HCT116 (cell line): ENCODE measurements around the gene NLRP14. TPM values are rescaled to one million over a fixed set of nuclear protein-coding genes. Genes with fewer than 3 reads are reported as not detected.

ENCODE experiments used
- ATAC-seq: fragments of 200-7000 bp; cut with Tn5 transposase; 2 replicates; pipeline ENCODE4 v1.9.1; 2020; ENCODE audit warnings: mild to moderate bottlenecking, moderate library complexity
- BruUV-seq: library from RNA; stranded (reverse); fragments of 400-500 nt; replicated peaks from 2 replicates; lab custom pipeline; 2021; lab: Mats Ljungman, UMichigan
- CTCF ChIA-PET: fragments of 300-600 bp; sonication (Branson Sonifier 250); formaldehyde crosslinking; loops from one replicate; lab custom pipeline; 2021; ENCODE audit warnings: antibody characterized with exemption; lab: Charles Lee
- POLR2A ChIA-PET: fragments of 300-600, 350-600 bp; sonication (Branson Sonifier 250); formaldehyde crosslinking; loops from one replicate; lab custom pipeline; 2021; ENCODE audit warnings: antibody characterized with exemption; lab: Charles Lee
- RAD21 ChIA-PET, 2 experiments: fragments of 300-600 bp; sonication (Branson Sonifier 250); formaldehyde crosslinking; loops; one replicate each; lab custom pipeline; 2023; ENCODE audit warnings: low total read pairs in 2 of 2; ENCODE audit not compliant: uncharacterized antibody in 2 of 2, unreplicated experiment in 2 of 2, low non-redundant PET in 1 of 2; lab: Charles Lee
- DNase-seq: peaks from one replicate; pipeline ENCODE4 v3.0.0-alpha.2; 2010; ENCODE audit warnings: low read depth, low spot score
- H2AFZ ChIP-seq: fragments of 200-600 bp; shearing (Covaris generic), sonication (generic); 2 replicates; pipeline ENCODE4 v1.6.1; 2017; ENCODE audit warnings: low read depth, mixed run types, mixed read lengths, antibody characterized with exemption, low read length; ENCODE audit not compliant: poor library complexity, severe bottlenecking
- H3K27ac ChIP-seq: 2 replicates; pipeline ENCODE4 v1.5.1; 2012; ENCODE audit warnings: low read depth, low read length
- H3K27me3 ChIP-seq: fragments of 200-600 bp; sonication (generic); 2 replicates; pipeline ENCODE4 v1.6.1; 2016; ENCODE audit warnings: mixed run types, low read length, mixed read lengths; ENCODE audit not compliant: insufficient read depth
- H3K36me3 ChIP-seq, 2 experiments: fragments of 200-500 bp in 1 of 2; fragments of 200-600 bp in 1 of 2; sonication (Bioruptor generic) in 1 of 2; sonication (generic) in 1 of 2; 2 replicates each; pipeline versions ENCODE4 v1.5.1 to v1.6.1; 2014 to 2016; ENCODE audit warnings: low read length in 2 of 2, inconsistent platforms in 1 of 2, mixed read lengths in 1 of 2, mixed run types in 1 of 2; ENCODE audit not compliant: insufficient read depth in 2 of 2, control insufficient read depth in 1 of 2
- H3K4me1 ChIP-seq, 2 experiments: fragments of 200-600 bp in 1 of 2; sonication (generic) in 1 of 2; 2 replicates each; pipeline versions ENCODE4 v1.5.1 to v1.6.1; 2012 to 2017; ENCODE audit warnings: low read length in 2 of 2, inconsistent platforms in 1 of 2, mild to moderate bottlenecking in 1 of 2, mixed read lengths in 1 of 2, mixed run types in 1 of 2, moderate library complexity in 1 of 2; ENCODE audit not compliant: insufficient read depth in 2 of 2, control insufficient read depth in 1 of 2
- H3K4me2 ChIP-seq: fragments of 200-600 bp; sonication (generic); 2 replicates; pipeline ENCODE4 v1.6.1; 2017; ENCODE audit warnings: mixed run types, low read length, mixed read lengths
- H3K4me3 ChIP-seq, 2 experiments: fragments of 200-600 bp in 1 of 2; sonication (generic) in 1 of 2; replicated peaks in 1 of 2; 2 replicates each; pipeline ENCODE4 v1.5.1; 2011 to 2016; ENCODE audit warnings: low read length in 2 of 2, control low read depth in 1 of 2, low read depth in 1 of 2, mild to moderate bottlenecking in 1 of 2, mixed read lengths in 1 of 2, mixed run types in 1 of 2
- H3K79me2 ChIP-seq: fragments of 200-600 bp; sonication (generic); 2 replicates; pipeline ENCODE4 v1.6.1; 2017; ENCODE audit warnings: mild to moderate bottlenecking, mixed run types, low read length, moderate library complexity, mixed read lengths; ENCODE audit not compliant: insufficient read depth
- H3K9ac ChIP-seq: fragments of 200-600 bp; sonication (generic); 2 replicates; pipeline ENCODE4 v1.6.1; 2016; ENCODE audit warnings: low read length, mixed read lengths
- H3K9me2 ChIP-seq: fragments of 200-600 bp; sonication (generic), shearing (Covaris generic); 2 replicates; pipeline ENCODE4 v1.6.1; 2017; ENCODE audit warnings: mixed run types, mild to moderate bottlenecking, moderate library complexity; ENCODE audit not compliant: insufficient read depth
- H3K9me3 ChIP-seq, 2 experiments: fragments of 200-500 bp in 1 of 2; fragments of 200-600 bp in 1 of 2; sonication (Bioruptor generic) in 1 of 2; sonication (generic) in 1 of 2; 2 replicates each; pipeline ENCODE4 v1.6.1; 2014 to 2017; ENCODE audit warnings: low read length in 2 of 2, mixed read lengths in 2 of 2, inconsistent platforms in 1 of 2, low read depth in 1 of 2, mild to moderate bottlenecking in 1 of 2, mixed run types in 1 of 2, moderate library complexity in 1 of 2; ENCODE audit not compliant: control insufficient read depth in 1 of 2, insufficient read depth in 1 of 2
- H4K20me1 ChIP-seq: fragments of 200-600 bp; sonication (generic), shearing (Covaris generic); 2 replicates; pipeline ENCODE4 v1.6.1; 2017; ENCODE audit warnings: mixed run types, mild to moderate bottlenecking, moderate library complexity; ENCODE audit not compliant: insufficient read depth
- ATF3 ChIP-seq: IDR thresholded peaks from 2 replicates; pipeline ENCODE4 v1.6.1; 2012
- CEBPB ChIP-seq: IDR thresholded peaks from 2 replicates; pipeline ENCODE4 v1.6.1; 2012; ENCODE audit warnings: low read depth
- CTCF ChIP-seq, 3 experiments: fragments of 200-600 bp in 1 of 3; sonication (generic) in 1 of 3; IDR thresholded peaks in 2 of 3; conservative IDR thresholded peaks in 1 of 3; 2 replicates each; pipeline ENCODE4 v1.5.1; 2012 to 2017; ENCODE audit warnings: low read depth in 2 of 3, low read length in 2 of 3, antibody characterized with exemption in 1 of 3, borderline replicate concordance in 1 of 3, control low read depth in 1 of 3, mild to moderate bottlenecking in 1 of 3, mixed read lengths in 1 of 3, mixed run types in 1 of 3, moderate library complexity in 1 of 3; ENCODE audit not compliant: insufficient read depth in 1 of 3
- EGR1 ChIP-seq: IDR thresholded peaks from 2 replicates; pipeline ENCODE4 v1.6.1; 2012; ENCODE audit warnings: low read depth
- ELF1 ChIP-seq: IDR thresholded peaks from 2 replicates; pipeline ENCODE4 v1.6.1; 2012; ENCODE audit warnings: low read depth, borderline replicate concordance
- EZH2 ChIP-seq: fragments of 200-600 bp; sonication (generic); IDR thresholded peaks from 2 replicates; pipeline ENCODE4 v1.6.1; 2017; ENCODE audit warnings: antibody characterized with exemption, mixed run types
- EZH2phosphoT487 ChIP-seq: fragments of 200-600 bp; IDR thresholded peaks from 2 replicates; pipeline ENCODE4 v1.6.1; 2018; ENCODE audit warnings: antibody characterized with exemption, borderline replicate concordance
- MAX ChIP-seq: IDR thresholded peaks from 2 replicates; pipeline ENCODE4 v1.6.1; 2012
- POLR2A ChIP-seq: IDR thresholded peaks from 2 replicates; pipeline ENCODE4 v1.7.0; 2011; ENCODE audit warnings: borderline replicate concordance; ENCODE audit not compliant: insufficient read depth, insufficient read length; ENCODE audit errors: extremely low read depth
- POLR2AphosphoS5 ChIP-seq: IDR thresholded peaks from 2 replicates; pipeline ENCODE4 v1.6.1; 2011; ENCODE audit warnings: mild to moderate bottlenecking, low read depth, low read length, moderate library complexity
- RAD21 ChIP-seq: IDR thresholded peaks from 2 replicates; pipeline ENCODE4 v1.6.1; 2012; ENCODE audit warnings: low read depth, mild to moderate bottlenecking
- SP1 ChIP-seq: IDR thresholded peaks from 2 replicates; pipeline ENCODE4 v1.6.1; 2012; ENCODE audit warnings: low read depth
- SRF ChIP-seq: IDR thresholded peaks from 2 replicates; pipeline ENCODE4 v1.6.1; 2012; ENCODE audit warnings: low read depth
- YY1 ChIP-seq: IDR thresholded peaks from 2 replicates; pipeline ENCODE4 v1.6.1; 2011; ENCODE audit warnings: low read length, low read depth, moderate library complexity, mild to moderate bottlenecking; ENCODE audit not compliant: insufficient replicate concordance; ENCODE audit errors: extremely low read depth
- ZBTB33 ChIP-seq: IDR thresholded peaks from 2 replicates; pipeline ENCODE4 v1.6.1; 2011; ENCODE audit warnings: mild to moderate bottlenecking, low read length, moderate library complexity; ENCODE audit not compliant: insufficient replicate concordance; ENCODE audit errors: extremely low read depth
- intact Hi-C: fragments of 100-400 bp; cut with micrococcal nuclease; formaldehyde crosslinking; loops from 2 replicates; pipeline ENCODE4 v1.10.0; 2022
- total RNA-seq: library from RNA; stranded (reverse); gene quantifications from one replicate; pipeline ENCODE4 v1.2.1, GENCODE V29; 2021; ENCODE audit not compliant: unreplicated experiment

NLRP14 gene
- total RNA-seq, 1 experiment from 2014 or later, result 0.49 TPM

- no peak overlapping the region for H3K4me3 ChIP-seq
- H3K9ac ChIP-seq, result no peak overlapping the region
- H3K4me2 ChIP-seq, result no peak overlapping the region
- no peak overlapping the region for H3K27ac ChIP-seq
- RAD21 ChIA-PET, result no interaction called here
- H3K9me2 ChIP-seq, result no peaks in the 10 kb centered on the region
- no TSS peak for BruUV-seq
- TF ChIP-seq EZH2, result no peak
- no peak for TF ChIP-seq POLR2AphosphoS5
- TF ChIP-seq EGR1, result no peak
- TF ChIP-seq ELF1, result no peak
- no peak for TF ChIP-seq ZBTB33
- no peak for TF ChIP-seq YY1
- TF ChIP-seq SRF, result no peak
- no peak for TF ChIP-seq CTCF (IDR thresholded peaks at IDR 0.05 in 2 of 3, conservative IDR thresholded peaks at IDR 0.05 in 1 of 3; ENCODE audit: borderline replicate concordance in 1 of 3, insufficient read depth in 1 of 3, low read depth in 2 of 3, low read length in 2 of 3)
- no peak for TF ChIP-seq EZH2phosphoT487
- no peak for TF ChIP-seq SP1
- TF ChIP-seq MAX, result no peak
- no peak for TF ChIP-seq RAD21
- TF ChIP-seq POLR2A, result no peak
- TF ChIP-seq ATF3, result no peak
- TF ChIP-seq CEBPB, result no peak
- no peaks in the 10 kb centered on the region for H3K79me2 ChIP-seq
- no peaks in the 10 kb centered on the region for H4K20me1 ChIP-seq
- DNase-seq (no peak), ATAC-seq (no peak)
- CTCF ChIA-PET, result no interaction called here
- intact Hi-C loops, result no loop called here
- H2AFZ ChIP-seq, result no peak overlapping the region
- POLR2A ChIA-PET, result no interaction called here
- H3K27me3 ChIP-seq, result no peaks in the 10 kb centered on the region
- H3K4me1 ChIP-seq, result no peaks in the 10 kb centered on the region
- no peaks in the 10 kb centered on the region for H3K9me3 ChIP-seq
- H3K36me3 ChIP-seq, result no peaks in the 10 kb centered on the region
These were observed 13.7 kb downstream of the NLRP14 start for GRCh38 chr11:7034019-7034418.
